HG03521 (cell line): ENCODE results near the gene ADAMTS18.

Experiments
- ATAC-seq: cut with Tn5 transposase; IDR thresholded peaks from one replicate; pipeline ENCODE4 v1.9.1; 2021; ENCODE audit warnings: mild to moderate bottlenecking, moderate library complexity; ENCODE audit not compliant: unreplicated experiment

ADAMTS18 gene

DNA sequence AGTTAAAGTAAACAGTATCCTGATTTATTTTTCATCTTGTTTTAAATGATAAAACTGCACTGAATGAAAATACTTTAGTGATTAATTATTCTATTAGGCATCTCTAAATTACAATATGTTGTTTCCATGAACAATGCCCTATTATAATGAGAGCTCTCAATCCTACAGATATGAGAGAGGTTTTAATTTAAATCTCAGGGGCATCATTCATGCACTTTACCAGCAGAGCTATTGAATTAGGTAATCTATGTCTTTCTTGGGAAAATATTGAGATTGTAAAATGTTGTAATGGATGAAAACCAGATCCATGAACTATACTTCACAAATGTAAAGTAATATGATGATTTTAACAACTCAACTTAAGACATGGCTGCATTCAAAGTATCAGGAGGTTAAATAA, 103.8 kb downstream of the ADAMTS18 start:
- no peak for ATAC-seq

DNA sequence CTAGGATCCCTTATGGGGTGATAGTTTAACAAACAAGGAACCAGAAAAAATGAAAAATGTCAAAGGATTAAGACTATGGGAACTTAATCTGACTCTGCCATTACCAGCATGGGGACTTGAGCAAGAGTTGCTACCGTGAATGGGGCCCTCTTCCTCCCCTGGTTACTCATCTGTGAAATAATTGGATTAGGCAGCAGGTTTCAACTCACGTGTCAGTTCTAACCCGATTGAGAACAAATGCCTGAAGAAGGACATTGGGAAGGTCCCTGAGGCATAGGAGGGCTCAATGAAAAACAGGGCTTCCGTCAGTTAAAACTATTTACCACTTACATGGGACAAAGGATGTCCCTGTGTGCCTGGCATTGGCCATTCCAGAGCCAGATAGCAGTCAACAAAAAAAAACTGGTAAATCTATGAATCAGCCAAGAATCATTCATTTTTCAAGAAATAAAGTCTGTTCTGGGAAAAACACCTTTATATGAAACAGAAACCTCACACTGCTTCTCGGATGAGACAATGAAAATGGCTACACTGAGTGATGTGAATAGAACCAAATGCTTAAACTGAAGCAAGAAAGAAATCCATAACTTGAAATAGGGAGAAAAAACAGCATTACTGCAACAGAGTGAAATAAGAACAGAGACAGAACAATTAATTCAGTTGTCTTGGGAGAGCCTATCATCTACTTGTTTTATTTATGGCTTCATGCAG, 104.3 kb downstream of the ADAMTS18 start:
- no peak for ATAC-seq

- no peak for ATAC-seq
Observed at GRCh38 chr16:77328768-77329167, 106.1 kb downstream of the ADAMTS18 start.

DNA sequence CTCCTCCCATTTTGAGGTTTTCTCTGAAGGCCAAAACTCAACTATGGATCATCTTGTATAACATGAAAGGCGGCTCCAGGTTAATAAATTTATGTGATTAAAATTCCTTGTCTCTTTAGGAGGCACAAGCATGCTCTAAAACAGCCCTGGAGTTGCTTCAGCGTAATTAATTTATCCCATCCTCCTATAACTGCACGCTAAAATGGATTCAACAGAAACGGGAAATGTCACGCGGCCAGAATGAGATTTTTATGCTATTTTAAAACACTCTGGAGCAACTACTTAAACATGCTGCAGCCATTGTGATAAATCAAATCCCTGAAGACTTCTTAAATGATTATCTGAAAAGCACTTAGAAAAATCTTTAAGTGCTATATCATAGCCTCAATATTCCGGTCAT, 106.6 kb downstream of the ADAMTS18 start:
- ATAC-seq = no peak

DNA sequence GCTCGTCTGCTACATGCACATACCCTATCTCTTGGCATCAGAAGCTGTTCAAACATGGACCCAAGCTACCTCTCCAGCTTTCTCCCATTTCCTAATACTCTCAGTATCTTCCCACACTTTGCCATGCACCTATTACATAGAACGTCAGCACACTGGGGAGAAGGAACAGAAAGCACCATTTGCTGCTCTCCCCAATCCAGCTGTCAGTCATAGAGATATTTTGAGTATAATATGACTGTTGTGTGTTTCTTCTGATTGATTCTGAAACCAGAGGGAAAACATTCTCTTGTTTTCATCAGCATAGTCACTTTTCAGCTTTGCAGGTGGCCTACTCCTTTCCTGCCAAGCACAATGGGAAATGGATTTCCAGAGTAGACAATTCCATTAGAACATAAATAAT, 107.1 kb downstream of the ADAMTS18 start:
- ATAC-seq = no peak

- no peak for ATAC-seq
Observed at GRCh38 chr16:77324729-77325128, 110.1 kb downstream of the ADAMTS18 start.

DNA sequence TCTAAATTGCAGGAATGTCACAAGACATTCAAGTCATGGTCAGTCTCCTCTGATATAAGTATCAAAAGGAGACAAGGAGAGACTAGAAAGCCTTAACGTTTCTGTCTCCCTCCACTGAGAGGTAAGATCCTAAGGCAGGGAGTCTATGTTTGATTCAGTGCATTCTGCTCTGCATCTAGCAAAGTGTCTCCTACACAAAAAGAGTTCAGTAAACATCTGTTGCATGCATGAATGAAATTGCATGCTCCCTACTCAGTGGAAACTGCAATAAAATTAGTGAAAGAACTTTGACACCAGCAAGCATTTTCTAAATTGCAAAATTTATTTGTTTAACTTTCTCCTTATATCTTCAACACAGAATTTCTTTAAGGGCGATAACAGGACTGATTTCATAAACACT, 111.1 kb downstream of the ADAMTS18 start:
- no peak for ATAC-seq

DNA sequence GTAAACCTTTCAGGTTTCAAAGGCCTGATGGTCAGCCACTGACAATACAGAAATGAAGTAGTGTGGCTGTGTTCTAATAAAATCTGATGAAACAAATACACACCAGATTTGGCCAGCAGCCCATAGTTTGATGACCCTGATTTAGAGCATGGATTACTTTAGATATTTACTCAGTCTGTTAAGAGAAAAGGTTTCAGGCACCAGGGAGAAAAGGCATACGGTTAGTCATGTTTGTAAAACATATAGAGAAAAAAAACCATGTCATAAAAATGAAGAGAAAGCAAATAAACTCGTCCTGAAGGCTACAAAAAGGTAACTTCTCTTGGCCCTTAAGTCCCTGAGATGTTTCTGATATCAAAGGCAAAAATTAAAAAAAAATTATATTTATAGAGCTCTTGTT, 112.1 kb downstream of the ADAMTS18 start:
- ATAC-seq = no peak

DNA sequence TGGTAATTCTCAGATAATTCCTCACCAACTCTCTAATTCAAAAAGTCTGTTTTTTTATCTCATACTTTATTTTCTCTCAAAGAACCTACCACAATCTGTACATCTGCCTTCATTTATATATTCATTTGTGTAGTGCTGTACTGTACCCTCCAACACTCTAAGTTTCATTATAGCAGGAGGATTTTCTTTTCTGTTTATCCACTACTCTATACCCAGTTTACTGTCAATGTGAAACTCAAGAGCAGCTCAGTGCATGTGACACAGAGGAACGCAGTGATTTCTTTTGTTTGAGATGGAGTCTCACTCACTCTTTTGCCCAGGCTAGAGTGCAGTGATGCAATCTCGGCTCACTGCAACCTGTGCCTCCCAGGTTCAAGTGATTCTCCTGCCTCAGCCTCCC, 117.8 kb downstream of the ADAMTS18 start:
- no peak for ATAC-seq

DNA sequence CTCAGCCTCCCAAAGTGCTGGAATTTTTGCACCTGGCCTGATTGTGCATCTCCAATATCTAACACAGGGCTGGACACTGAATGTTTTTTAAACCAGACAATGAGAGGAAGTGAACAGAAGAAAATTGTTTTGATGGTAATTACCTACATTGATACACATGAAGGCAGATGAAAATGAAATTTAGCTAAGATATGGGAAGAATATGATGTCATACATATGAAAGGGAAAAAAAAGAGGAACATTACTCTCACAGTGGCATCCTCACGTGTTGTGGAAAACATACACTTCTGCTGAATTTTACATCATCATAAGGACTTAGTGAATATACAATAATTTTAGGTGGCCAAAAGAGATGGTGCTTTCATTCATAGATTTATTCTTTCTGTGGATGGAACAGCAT, 124.0 kb downstream of the ADAMTS18 start:
- no peak for ATAC-seq

- no peak for ATAC-seq
Observed at GRCh38 chr16:77308163-77308561, 126.7 kb downstream of the ADAMTS18 start.

DNA sequence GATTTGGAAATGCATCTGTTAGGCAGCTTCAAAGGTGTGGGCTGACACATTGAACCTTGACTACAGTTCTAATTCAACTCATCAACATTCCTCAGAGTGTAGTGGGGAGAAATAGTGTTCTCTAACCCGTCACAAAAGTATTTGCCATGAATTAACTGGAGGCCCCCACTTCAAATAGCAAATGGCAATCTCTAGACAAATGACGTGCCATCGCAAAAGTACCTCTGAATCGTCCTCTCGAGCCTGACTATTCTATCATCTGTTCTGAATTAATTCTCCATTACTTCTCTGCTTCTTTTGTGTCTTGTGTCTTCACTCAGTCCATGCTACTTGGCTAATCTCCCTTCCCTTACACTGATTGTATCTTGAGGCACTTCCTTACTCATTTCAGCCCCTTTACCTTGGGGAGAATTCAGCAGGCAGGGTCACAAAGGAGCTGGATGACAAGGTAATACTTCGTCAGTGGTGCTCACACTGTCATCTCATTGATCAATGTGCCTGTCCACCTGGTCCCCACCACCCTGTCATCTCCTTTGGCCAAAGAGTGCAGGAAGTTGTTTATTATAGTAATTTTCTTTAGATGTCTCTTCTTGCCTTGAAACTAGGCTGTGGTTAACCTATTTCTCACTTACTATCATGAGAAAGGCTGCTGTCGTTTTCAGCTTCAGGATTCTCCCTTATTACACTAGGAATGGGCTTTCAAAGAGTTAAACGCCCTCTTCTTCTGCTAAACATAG, 127.2 kb downstream of the ADAMTS18 start:
- ATAC-seq = no peak

DNA sequence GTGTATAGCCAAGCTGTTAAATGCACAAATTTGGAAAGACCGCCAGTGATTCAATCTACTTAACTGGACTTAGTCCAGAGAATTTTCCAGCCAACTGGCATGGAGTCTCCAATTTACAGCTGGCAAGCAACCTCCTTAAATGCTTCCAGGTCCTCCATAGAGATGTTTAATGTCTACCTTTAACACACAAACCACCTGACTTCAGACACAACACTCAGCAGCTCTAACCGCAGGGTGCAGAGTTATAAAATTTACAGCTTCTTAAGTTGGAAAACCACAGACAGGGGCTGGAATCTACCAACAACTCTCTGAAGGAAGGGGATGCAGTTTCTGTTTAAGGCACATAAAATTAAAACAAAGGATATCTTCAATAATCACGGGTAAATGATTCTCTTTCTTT, 128.8 kb downstream of the ADAMTS18 start:
- ATAC-seq = no peak

- no peak for ATAC-seq
Observed at GRCh38 chr16:77304877-77305276, 130.0 kb downstream of the ADAMTS18 start.

DNA sequence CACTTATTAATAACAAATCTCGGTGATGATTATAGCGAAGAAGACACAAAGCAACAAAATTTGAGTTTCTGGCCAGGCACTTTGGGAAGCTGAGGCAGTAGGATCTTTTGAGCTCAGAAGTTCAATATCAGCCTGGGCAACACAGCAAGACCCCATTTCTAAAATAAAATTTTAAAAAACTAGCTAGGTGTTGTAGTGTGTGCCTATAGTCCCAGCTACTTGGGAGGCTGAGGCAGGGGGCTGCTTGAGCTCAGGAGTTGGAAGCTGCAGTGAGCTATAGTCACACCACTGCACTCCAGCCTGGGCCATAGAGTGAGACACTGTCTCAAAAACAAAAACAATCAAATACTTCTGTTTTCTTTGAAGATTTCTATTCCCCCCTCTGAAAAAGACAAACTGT, 130.7 kb downstream of the ADAMTS18 start:
- no peak for ATAC-seq

GRCh38 chr16:77302674-77303073, 132.2 kb downstream of the ADAMTS18 start:
- no peak for ATAC-seq

DNA sequence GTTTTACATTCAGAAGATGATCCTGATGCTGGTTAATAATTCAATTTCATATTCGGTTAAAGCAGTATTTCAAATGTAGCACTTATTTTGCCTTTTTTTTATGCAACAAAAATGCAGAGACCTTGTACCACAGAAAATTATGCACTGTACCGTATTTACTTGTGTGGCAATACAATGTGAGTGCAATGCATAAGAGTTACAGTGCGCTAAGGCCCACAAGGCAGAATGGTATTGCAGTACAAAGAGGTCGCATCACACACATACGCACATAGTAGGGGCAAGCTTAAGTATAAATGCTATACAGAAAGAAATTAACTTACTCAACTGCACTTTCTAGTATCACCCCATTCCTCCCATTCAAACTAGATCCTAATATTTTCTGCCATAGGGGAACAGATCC, 132.6 kb downstream of the ADAMTS18 start:
- no peak for ATAC-seq

DNA sequence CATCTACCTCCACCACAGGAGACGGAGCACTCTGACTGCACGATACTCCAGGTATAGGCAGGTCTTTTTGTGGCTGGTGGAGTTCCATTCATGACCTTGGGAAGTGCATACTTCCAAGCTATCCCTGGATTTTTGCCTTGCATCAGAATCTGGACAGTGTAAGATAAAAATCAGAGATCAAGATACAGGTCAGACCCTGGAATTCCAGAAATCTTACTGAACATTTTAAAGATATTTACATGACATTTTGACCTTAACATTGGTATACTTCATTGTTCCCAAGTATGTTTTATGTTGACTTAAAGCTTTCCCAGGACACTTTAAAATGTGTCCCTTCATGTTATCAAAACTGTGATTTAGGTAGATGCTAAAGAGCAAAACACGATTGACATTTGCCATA, 134.6 kb downstream of the ADAMTS18 start:
- ATAC-seq = no peak

GRCh38 chr16:77299395-77299794, 135.4 kb downstream of the ADAMTS18 start:
- no peak for ATAC-seq

- ATAC-seq = no peak
Observed at GRCh38 chr16:77298418-77299360, 136.1 kb downstream of the ADAMTS18 start.

GRCh38 chr16:77297996-77298395, 136.8 kb downstream of the ADAMTS18 start:
- no peak for ATAC-seq

DNA sequence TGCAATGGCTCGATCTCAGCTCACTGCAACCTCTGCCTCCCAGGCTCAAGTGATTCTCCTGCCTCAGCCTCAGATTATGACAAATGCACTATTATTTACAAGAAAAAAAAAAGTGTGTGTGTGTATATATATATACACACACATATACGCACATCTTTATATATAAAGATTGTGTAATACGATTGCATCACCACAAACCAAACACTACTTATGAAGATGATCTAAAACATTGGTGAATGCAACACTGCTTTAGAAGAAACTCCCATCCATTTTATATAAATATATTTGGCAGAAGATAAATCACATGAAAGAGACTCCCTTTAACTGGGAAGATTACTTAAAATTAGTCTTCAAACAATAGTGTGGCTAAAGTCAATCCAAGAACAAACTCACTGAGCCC, 138.9 kb downstream of the ADAMTS18 start:
- ATAC-seq = no peak
